HCT116 (cell line): ENCODE data around the gene KRTAP17-1. TPM values are rescaled to one million over a fixed set of nuclear protein-coding genes. Genes with fewer than 3 reads are reported as not detected.

Source experiments
- ATAC-seq: fragments of 200-7000 bp; cut with Tn5 transposase; 2 replicates; pipeline ENCODE4 v1.9.1; 2020; ENCODE audit warnings: mild to moderate bottlenecking, moderate library complexity
- BruUV-seq: library from RNA; stranded (reverse); fragments of 400-500 nt; replicated peaks from 2 replicates; lab custom pipeline; 2021; lab: Mats Ljungman, UMichigan
- CTCF ChIA-PET: fragments of 300-600 bp; sonication (Branson Sonifier 250); formaldehyde crosslinking; loops from one replicate; lab custom pipeline; 2021; ENCODE audit warnings: antibody characterized with exemption; lab: Charles Lee
- POLR2A ChIA-PET: fragments of 300-600, 350-600 bp; sonication (Branson Sonifier 250); formaldehyde crosslinking; loops from one replicate; lab custom pipeline; 2021; ENCODE audit warnings: antibody characterized with exemption; lab: Charles Lee
- RAD21 ChIA-PET, 2 experiments: fragments of 300-600 bp; sonication (Branson Sonifier 250); formaldehyde crosslinking; loops; one replicate each; lab custom pipeline; 2023; ENCODE audit warnings: low total read pairs in 2 of 2; ENCODE audit not compliant: uncharacterized antibody in 2 of 2, unreplicated experiment in 2 of 2, low non-redundant PET in 1 of 2; lab: Charles Lee
- DNase-seq: peaks from one replicate; pipeline ENCODE4 v3.0.0-alpha.2; 2010; ENCODE audit warnings: low read depth, low spot score
- H2AFZ ChIP-seq: fragments of 200-600 bp; shearing (Covaris generic), sonication (generic); 2 replicates; pipeline ENCODE4 v1.6.1; 2017; ENCODE audit warnings: low read depth, mixed run types, mixed read lengths, antibody characterized with exemption, low read length; ENCODE audit not compliant: poor library complexity, severe bottlenecking
- H3K27ac ChIP-seq: 2 replicates; pipeline ENCODE4 v1.5.1; 2012; ENCODE audit warnings: low read depth, low read length
- H3K27me3 ChIP-seq: fragments of 200-600 bp; sonication (generic); 2 replicates; pipeline ENCODE4 v1.6.1; 2016; ENCODE audit warnings: mixed run types, low read length, mixed read lengths; ENCODE audit not compliant: insufficient read depth
- H3K36me3 ChIP-seq, 2 experiments: fragments of 200-500 bp in 1 of 2; fragments of 200-600 bp in 1 of 2; sonication (Bioruptor generic) in 1 of 2; sonication (generic) in 1 of 2; 2 replicates each; pipeline versions ENCODE4 v1.5.1 to v1.6.1; 2014 to 2016; ENCODE audit warnings: low read length in 2 of 2, inconsistent platforms in 1 of 2, mixed read lengths in 1 of 2, mixed run types in 1 of 2; ENCODE audit not compliant: insufficient read depth in 2 of 2, control insufficient read depth in 1 of 2
- H3K4me1 ChIP-seq, 2 experiments: fragments of 200-600 bp in 1 of 2; sonication (generic) in 1 of 2; 2 replicates each; pipeline versions ENCODE4 v1.5.1 to v1.6.1; 2012 to 2017; ENCODE audit warnings: low read length in 2 of 2, inconsistent platforms in 1 of 2, mild to moderate bottlenecking in 1 of 2, mixed read lengths in 1 of 2, mixed run types in 1 of 2, moderate library complexity in 1 of 2; ENCODE audit not compliant: insufficient read depth in 2 of 2, control insufficient read depth in 1 of 2
- H3K4me2 ChIP-seq: fragments of 200-600 bp; sonication (generic); 2 replicates; pipeline ENCODE4 v1.6.1; 2017; ENCODE audit warnings: mixed run types, low read length, mixed read lengths
- H3K4me3 ChIP-seq, 2 experiments: fragments of 200-600 bp in 1 of 2; sonication (generic) in 1 of 2; replicated peaks in 1 of 2; 2 replicates each; pipeline ENCODE4 v1.5.1; 2011 to 2016; ENCODE audit warnings: low read length in 2 of 2, control low read depth in 1 of 2, low read depth in 1 of 2, mild to moderate bottlenecking in 1 of 2, mixed read lengths in 1 of 2, mixed run types in 1 of 2
- H3K79me2 ChIP-seq: fragments of 200-600 bp; sonication (generic); 2 replicates; pipeline ENCODE4 v1.6.1; 2017; ENCODE audit warnings: mild to moderate bottlenecking, mixed run types, low read length, moderate library complexity, mixed read lengths; ENCODE audit not compliant: insufficient read depth
- H3K9ac ChIP-seq: fragments of 200-600 bp; sonication (generic); 2 replicates; pipeline ENCODE4 v1.6.1; 2016; ENCODE audit warnings: low read length, mixed read lengths
- H3K9me2 ChIP-seq: fragments of 200-600 bp; sonication (generic), shearing (Covaris generic); 2 replicates; pipeline ENCODE4 v1.6.1; 2017; ENCODE audit warnings: mixed run types, mild to moderate bottlenecking, moderate library complexity; ENCODE audit not compliant: insufficient read depth
- H3K9me3 ChIP-seq, 2 experiments: fragments of 200-500 bp in 1 of 2; fragments of 200-600 bp in 1 of 2; sonication (Bioruptor generic) in 1 of 2; sonication (generic) in 1 of 2; 2 replicates each; pipeline ENCODE4 v1.6.1; 2014 to 2017; ENCODE audit warnings: low read length in 2 of 2, mixed read lengths in 2 of 2, inconsistent platforms in 1 of 2, low read depth in 1 of 2, mild to moderate bottlenecking in 1 of 2, mixed run types in 1 of 2, moderate library complexity in 1 of 2; ENCODE audit not compliant: control insufficient read depth in 1 of 2, insufficient read depth in 1 of 2
- H4K20me1 ChIP-seq: fragments of 200-600 bp; sonication (generic), shearing (Covaris generic); 2 replicates; pipeline ENCODE4 v1.6.1; 2017; ENCODE audit warnings: mixed run types, mild to moderate bottlenecking, moderate library complexity; ENCODE audit not compliant: insufficient read depth
- CBX3 ChIP-seq: IDR thresholded peaks from 2 replicates; pipeline ENCODE4 v1.6.1; 2012; ENCODE audit warnings: low read depth
- CEBPB ChIP-seq: IDR thresholded peaks from 2 replicates; pipeline ENCODE4 v1.6.1; 2012; ENCODE audit warnings: low read depth
- EGR1 ChIP-seq: IDR thresholded peaks from 2 replicates; pipeline ENCODE4 v1.6.1; 2012; ENCODE audit warnings: low read depth
- ELF1 ChIP-seq: IDR thresholded peaks from 2 replicates; pipeline ENCODE4 v1.6.1; 2012; ENCODE audit warnings: low read depth, borderline replicate concordance
- EZH2 ChIP-seq: fragments of 200-600 bp; sonication (generic); IDR thresholded peaks from 2 replicates; pipeline ENCODE4 v1.6.1; 2017; ENCODE audit warnings: antibody characterized with exemption, mixed run types
- EZH2phosphoT487 ChIP-seq: fragments of 200-600 bp; IDR thresholded peaks from 2 replicates; pipeline ENCODE4 v1.6.1; 2018; ENCODE audit warnings: antibody characterized with exemption, borderline replicate concordance
- FOSL1 ChIP-seq: IDR thresholded peaks from 2 replicates; pipeline ENCODE4 v1.6.1; 2012; ENCODE audit warnings: low read depth
- JUND ChIP-seq: IDR thresholded peaks from 2 replicates; pipeline ENCODE4 v1.6.1; 2012
- POLR2AphosphoS5 ChIP-seq: IDR thresholded peaks from 2 replicates; pipeline ENCODE4 v1.6.1; 2011; ENCODE audit warnings: mild to moderate bottlenecking, low read depth, low read length, moderate library complexity
- RAD21 ChIP-seq: IDR thresholded peaks from 2 replicates; pipeline ENCODE4 v1.6.1; 2012; ENCODE audit warnings: low read depth, mild to moderate bottlenecking
- REST ChIP-seq: IDR thresholded peaks from 2 replicates; pipeline ENCODE4 v1.6.1; 2012; ENCODE audit warnings: low read depth
- SIN3A ChIP-seq: IDR thresholded peaks from 2 replicates; pipeline ENCODE4 v1.6.1; 2012; ENCODE audit warnings: low read depth
- SRF ChIP-seq: IDR thresholded peaks from 2 replicates; pipeline ENCODE4 v1.6.1; 2012; ENCODE audit warnings: low read depth
- TCF7L2 ChIP-seq: IDR thresholded peaks from 2 replicates; pipeline ENCODE4 v1.7.0; 2011; ENCODE audit warnings: borderline replicate concordance, inconsistent platforms; ENCODE audit not compliant: insufficient read depth, insufficient read length; ENCODE audit errors: extremely low read depth
- ZFX ChIP-seq: fragments of 450-650 bp; IDR thresholded peaks from 2 replicates; pipeline ENCODE4 v1.6.1; 2017
- ZNF274 ChIP-seq: fragments of 200-500 bp; sonication (Bioruptor generic); IDR thresholded peaks from 2 replicates; pipeline ENCODE4 v1.6.1; 2014; ENCODE audit warnings: mild to moderate bottlenecking, low read depth, low read length, inconsistent platforms
- intact Hi-C: fragments of 100-400 bp; cut with micrococcal nuclease; formaldehyde crosslinking; loops from 2 replicates; pipeline ENCODE4 v1.10.0; 2022
- total RNA-seq: library from RNA; stranded (reverse); gene quantifications from one replicate; pipeline ENCODE4 v1.2.1, GENCODE V29; 2021; ENCODE audit not compliant: unreplicated experiment
- TF ChIP-seq, protein P1 (sequence below): IDR thresholded peaks from 2 replicates; pipeline ENCODE4 v1.6.1; 2012
- TF ChIP-seq, protein P2 (sequence below): IDR thresholded peaks from 2 replicates; pipeline ENCODE4 v1.6.1; 2012

KRTAP17-1 gene
- total RNA-seq, 1 experiment from 2014 or later: not detected

GRCh38 chr17:41301204-41301790 lies 14.2 kb downstream of the KRTAP17-1 start:
- H3K9me2 ChIP-seq: no peaks in the 10 kb centered on the region
- no peaks in the 10 kb centered on the region for H3K79me2 ChIP-seq
- intact Hi-C loops: no loop called here
- no peak overlapping the region for H3K9ac ChIP-seq
- H3K36me3 ChIP-seq: no peaks in the 10 kb centered on the region
- H3K27ac ChIP-seq: no peak overlapping the region
- H3K4me1 ChIP-seq: no peaks in the 10 kb centered on the region
- H3K4me3 ChIP-seq: no peak overlapping the region
- no peaks in the 10 kb centered on the region for H4K20me1 ChIP-seq
- H2AFZ ChIP-seq: no peak overlapping the region
- ChIA-PET CTCF (no interaction called here), POLR2A (no interaction called here), RAD21 (no interaction called here)
- no peaks in the 10 kb centered on the region for H3K27me3 ChIP-seq
- ATAC-seq (no peak), DNase-seq (no peak)
- no peak overlapping the region for H3K4me2 ChIP-seq
- TF ChIP-seq ZNF274 (no peak), CBX3 (no peak; the same call in 1 of the 2 replicates), POLR2AphosphoS5 (no peak), ELF1 (no peak), EZH2phosphoT487 (no peak), ZFX (no peak), EZH2 (no peak), RAD21 (no peak), REST (no peak), FOSL1 (no peak), CEBPB (no peak), JUND (no peak), EGR1 (no peak), SRF (no peak), TCF7L2 (no peak), SIN3A (no peak)
- TF ChIP-seq, protein P1, sequence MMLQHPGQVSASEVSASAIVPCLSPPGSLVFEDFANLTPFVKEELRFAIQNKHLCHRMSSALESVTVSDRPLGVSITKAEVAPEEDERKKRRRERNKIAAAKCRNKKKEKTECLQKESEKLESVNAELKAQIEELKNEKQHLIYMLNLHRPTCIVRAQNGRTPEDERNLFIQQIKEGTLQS: no peak
- TF ChIP-seq, protein P2, sequence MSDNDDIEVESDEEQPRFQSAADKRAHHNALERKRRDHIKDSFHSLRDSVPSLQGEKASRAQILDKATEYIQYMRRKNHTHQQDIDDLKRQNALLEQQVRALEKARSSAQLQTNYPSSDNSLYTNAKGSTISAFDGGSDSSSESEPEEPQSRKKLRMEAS: no peak
- peaks cover 0 to 14% of the 10 kb centered on the region in 2 experiments; a peak in 1 of 4 replicates for H3K9me3 ChIP-seq
- BruUV-seq: no TSS peak
